HG02885 (cell line): ENCODE measurements around the gene CREB3L2.
"Not testable (repeated sequence)": the region's sequence is repeated elsewhere in the genome, so short reads cannot be mapped to it uniquely, and the experiment has no call there.

ENCODE experiments used
- ATAC-seq: cut with Tn5 transposase; IDR thresholded peaks from one replicate; pipeline ENCODE4 v1.9.1; 2021; ENCODE audit warnings: mild to moderate bottlenecking; ENCODE audit not compliant: unreplicated experiment, poor library complexity

Gene CREB3L2

GRCh38 chr7:138015096-138015495, 13.2 kb upstream of the CREB3L2 start:
- no peak for ATAC-seq

GRCh38 chr7:138014686-138015085, 12.8 kb upstream of the CREB3L2 start:
- ATAC-seq = no peak

- ATAC-seq = not testable (repeated sequence)
Observed at GRCh38 chr7:138014201-138014600, 12.3 kb upstream of the CREB3L2 start.

- no peak for ATAC-seq
Observed at GRCh38 chr7:138009350-138009653, 7.4 kb upstream of the CREB3L2 start.

GRCh38 chr7:138008588-138009349, 6.9 kb upstream of the CREB3L2 start:
- peak; percentile 68 for ATAC-seq

GRCh38 chr7:138008019-138008587, 6.2 kb upstream of the CREB3L2 start:
- no peak for ATAC-seq

GRCh38 chr7:138006106-138006505, 4.2 kb upstream of the CREB3L2 start:
- no peak for ATAC-seq

GRCh38 chr7:138004936-138005335, 3.0 kb upstream of the CREB3L2 start:
- no peak for ATAC-seq

- no peak for ATAC-seq
Observed at GRCh38 chr7:138004046-138004445, 2.2 kb upstream of the CREB3L2 start.

GRCh38 chr7:138002828-138003189, 923 bp upstream of the CREB3L2 start:
- ATAC-seq = no peak

GRCh38 chr7:138002096-138002827, 376 bp upstream of the CREB3L2 start:
- peak; percentile 96 for ATAC-seq

- no peak for ATAC-seq
Observed at GRCh38 chr7:138000081-138000701, 1.7 kb downstream of the CREB3L2 start.

GRCh38 chr7:137999496-138000080, 2.3 kb downstream of the CREB3L2 start:
- no peak for ATAC-seq

- no peak for ATAC-seq
Observed at GRCh38 chr7:137998250-137998649, 3.6 kb downstream of the CREB3L2 start.

- ATAC-seq = no peak
Observed at GRCh38 chr7:137996871-137997270, 5.0 kb downstream of the CREB3L2 start.

- no peak for ATAC-seq
Observed at GRCh38 chr7:137996386-137996851, 5.5 kb downstream of the CREB3L2 start.

- ATAC-seq = no peak
Observed at GRCh38 chr7:137994216-137994615, 7.7 kb downstream of the CREB3L2 start.

GRCh38 chr7:137993395-137993743, 8.5 kb downstream of the CREB3L2 start:
- ATAC-seq = no peak

- peak; percentile 53 for ATAC-seq
Observed at GRCh38 chr7:137992550-137993394, 9.1 kb downstream of the CREB3L2 start.

- no peak for ATAC-seq
Observed at GRCh38 chr7:137992104-137992549, 9.8 kb downstream of the CREB3L2 start.
